ENCODE measurements around the gene INPP5A. TPM values are rescaled to one million over a fixed set of nuclear protein-coding genes. Genes with fewer than 3 reads are reported as not detected.

Gene INPP5A
- total and polyA plus RNA-seq, 7 donors, result 17.6 to 132 (median 100) TPM

- DNase-seq, result peak; percentile 47
- no peak overlapping the region for H3K4me3 ChIP-seq
- H3K4me1 ChIP-seq, result peaks cover 0 to 83% (median 73%) of the 10 kb centered on the region in 4 donors
- no peaks in the 10 kb centered on the region for H3K9me3 ChIP-seq
- intact Hi-C loops (cut with DNase I), result no loop called here
- H3K27me3 ChIP-seq, result no peaks in the 10 kb centered on the region
- 90 to 92% methylated on average over 11 of the region's 11 CpGs for WGBS, 2 donors
- no peaks in the 10 kb centered on the region for H3K36me3 ChIP-seq
- TF ChIP-seq, protein P1, sequence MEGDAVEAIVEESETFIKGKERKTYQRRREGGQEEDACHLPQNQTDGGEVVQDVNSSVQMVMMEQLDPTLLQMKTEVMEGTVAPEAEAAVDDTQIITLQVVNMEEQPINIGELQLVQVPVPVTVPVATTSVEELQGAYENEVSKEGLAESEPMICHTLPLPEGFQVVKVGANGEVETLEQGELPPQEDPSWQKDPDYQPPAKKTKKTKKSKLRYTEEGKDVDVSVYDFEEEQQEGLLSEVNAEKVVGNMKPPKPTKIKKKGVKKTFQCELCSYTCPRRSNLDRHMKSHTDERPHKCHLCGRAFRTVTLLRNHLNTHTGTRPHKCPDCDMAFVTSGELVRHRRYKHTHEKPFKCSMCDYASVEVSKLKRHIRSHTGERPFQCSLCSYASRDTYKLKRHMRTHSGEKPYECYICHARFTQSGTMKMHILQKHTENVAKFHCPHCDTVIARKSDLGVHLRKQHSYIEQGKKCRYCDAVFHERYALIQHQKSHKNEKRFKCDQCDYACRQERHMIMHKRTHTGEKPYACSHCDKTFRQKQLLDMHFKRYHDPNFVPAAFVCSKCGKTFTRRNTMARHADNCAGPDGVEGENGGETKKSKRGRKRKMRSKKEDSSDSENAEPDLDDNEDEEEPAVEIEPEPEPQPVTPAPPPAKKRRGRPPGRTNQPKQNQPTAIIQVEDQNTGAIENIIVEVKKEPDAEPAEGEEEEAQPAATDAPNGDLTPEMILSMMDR (IDR thresholded peaks at IDR 0.05), result no peak
- no peak for TF ChIP-seq POLR2AphosphoS5 (IDR thresholded peaks at IDR 0.05)
- no peak for TF ChIP-seq POLR2A (IDR thresholded peaks at IDR 0.05)
- TF ChIP-seq EP300 (IDR thresholded peaks at IDR 0.05), result no peak
- peak overlapping the region in 3 of 4 donors; percentile 16 to 67 (median 30) for H3K27ac ChIP-seq
Measured at GRCh38 chr10:132559538-132559937, 22.0 kb downstream of the INPP5A start.

- H3K9me3 ChIP-seq, result no peaks in the 10 kb centered on the region
- H3K36me3 ChIP-seq, result no peaks in the 10 kb centered on the region
- TF ChIP-seq POLR2A (IDR thresholded peaks at IDR 0.05), result no peak
- no peak for TF ChIP-seq EP300 (IDR thresholded peaks at IDR 0.05)
- TF ChIP-seq POLR2AphosphoS5 (IDR thresholded peaks at IDR 0.05), result no peak
- TF ChIP-seq, protein P1 (IDR thresholded peaks at IDR 0.05), result no peak
- no peak overlapping the region for H3K4me3 ChIP-seq
- H3K27me3 ChIP-seq, result no peaks in the 10 kb centered on the region
- peak; percentile 71 for DNase-seq
- H3K27ac ChIP-seq, result peak overlapping the region; percentile 10 to 67 (median 23)
- 52 to 81% methylated on average over 10 of the region's 10 CpGs for WGBS, 2 donors
- intact Hi-C loops (cut with DNase I), result no loop called here
- peaks cover 0 to 84% (median 73%) of the 10 kb centered on the region in 4 donors for H3K4me1 ChIP-seq
Measured at GRCh38 chr10:132560241-132560731, 22.7 kb downstream of the INPP5A start.

DNA sequence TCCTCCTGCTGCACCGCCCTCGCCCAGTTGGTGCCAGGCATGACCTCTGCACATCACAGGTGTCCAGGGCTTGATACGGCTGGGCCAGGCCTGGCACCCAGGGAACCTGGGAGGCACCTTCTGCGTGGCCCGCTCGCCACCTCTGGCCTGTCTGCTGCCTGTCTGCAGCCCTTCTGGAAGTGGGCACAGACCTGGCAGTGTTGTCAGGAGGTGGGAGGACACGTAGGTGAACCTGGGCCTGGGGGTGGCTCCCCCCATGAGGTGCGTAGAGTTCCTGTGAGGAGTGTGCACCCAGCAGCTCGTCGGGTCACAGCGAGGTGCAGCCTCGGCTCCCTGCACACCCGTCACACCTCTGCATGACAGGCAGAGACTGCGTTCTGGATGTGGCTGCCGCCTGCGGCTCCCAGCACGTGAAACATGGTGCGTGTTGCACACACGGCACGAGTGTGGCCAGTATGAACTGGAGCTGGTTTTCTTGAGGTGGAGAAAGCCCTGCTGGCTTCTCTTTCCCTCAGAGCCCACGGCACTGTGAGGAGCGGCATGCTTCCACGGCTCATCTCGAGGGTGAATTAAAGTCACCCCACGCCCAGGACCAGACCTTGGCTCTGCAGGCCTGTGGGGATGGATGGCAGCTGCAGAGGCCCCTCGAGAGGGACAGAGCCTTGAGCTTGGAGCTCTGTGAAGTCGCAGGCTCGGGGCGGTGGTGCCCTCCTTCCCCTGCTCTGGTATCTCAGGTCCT lies 24.8 kb downstream of the INPP5A start:
- 95 to 96% methylated on average over 29 of the region's 29 CpGs for WGBS, 2 donors
- intact Hi-C loops (cut with DNase I), result no loop called here
- no peaks in the 10 kb centered on the region for H3K27me3 ChIP-seq

GRCh38 chr10:132562916-132563456 lies 25.4 kb downstream of the INPP5A start:
- Histone ChIP-seq H3K27ac (no peak overlapping the region), H3K4me3 (no peak overlapping the region), H3K27me3 (no peaks in the 10 kb centered on the region), H3K4me1 (peaks cover 0 to 69% (median 65%) of the 10 kb centered on the region in 4 donors), H3K36me3 (no peaks in the 10 kb centered on the region), H3K9me3 (no peaks in the 10 kb centered on the region)
- DNase-seq, result peak; percentile 63
- intact Hi-C loops (cut with DNase I), result no loop called here
- TF ChIP-seq POLR2A (IDR thresholded peaks at IDR 0.05) (no peak), EP300 (IDR thresholded peaks at IDR 0.05) (no peak), POLR2AphosphoS5 (IDR thresholded peaks at IDR 0.05) (no peak)
- TF ChIP-seq, protein P1 (IDR thresholded peaks at IDR 0.05), result no peak
- WGBS, 2 donors, result 87% methylated on average over 14 of the region's 14 CpGs

More for the DNA sequence above, 24.8 kb downstream of the INPP5A start:
- Histone ChIP-seq H3K4me3 (no peak overlapping the region), H3K4me1 (peaks cover 0 to 74% (median 67%) of the 10 kb centered on the region in 4 donors), H3K9me3 (no peaks in the 10 kb centered on the region), H3K36me3 (no peaks in the 10 kb centered on the region), H3K27ac (no peak overlapping the region)
- TF ChIP-seq EP300 (IDR thresholded peaks at IDR 0.05) (no peak), POLR2AphosphoS5 (IDR thresholded peaks at IDR 0.05) (no peak), POLR2A (IDR thresholded peaks at IDR 0.05) (no peak)
- TF ChIP-seq, protein P1 (IDR thresholded peaks at IDR 0.05), result no peak
- peak; percentile 59 for DNase-seq

All from sigmoid colon (tissue), 7 donors.